Measurements from ENCODE around the gene P2RX4.

GRCh38 chr12:121278169-121279070 lies 68.5 kb downstream of the P2RX4 start:
- TF ChIP-seq CTCF (IDR thresholded peaks at IDR 0.05) (no peak), POLR2A (IDR thresholded peaks at IDR 0.05) (no peak), POLR2AphosphoS5 (IDR thresholded peaks at IDR 0.05) (no peak)
